ENCODE data around the gene SMURF1. TPM values are rescaled to one million over a fixed set of nuclear protein-coding genes. Genes with fewer than 3 reads are reported as not detected.
"Not testable (repeated sequence)": the region's sequence is repeated elsewhere in the genome, so short reads cannot be mapped to it uniquely, and the experiment has no call there.

SMURF1 gene
- polyA plus RNA-seq, 4 donors: 15.7 to 18.4 (median 16.4) TPM

GRCh38 chr7:99123571-99124033, 20.3 kb downstream of the SMURF1 start:
- no peak for DNase-seq (ENCODE audit: low read depth in 4 of 4, low spot score in 3 of 4)

DNA sequence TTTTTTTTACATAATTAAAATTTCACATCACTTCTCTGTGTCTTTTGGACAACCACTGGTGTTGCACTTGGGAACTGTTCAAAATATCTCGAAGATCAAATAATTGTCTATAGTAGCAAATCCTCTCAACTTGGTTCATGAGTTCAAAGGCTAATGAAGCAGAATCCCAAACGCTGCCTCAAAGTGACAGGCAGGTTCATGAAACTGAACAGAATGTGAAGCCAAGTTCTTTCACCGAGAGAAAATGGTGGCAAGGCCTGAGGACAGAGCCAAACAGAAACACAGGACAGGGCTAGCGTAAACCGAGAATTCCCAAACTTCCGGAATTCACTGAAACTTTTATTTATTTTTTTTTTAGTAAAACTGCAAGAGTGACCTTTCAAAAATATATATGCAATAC, 21.1 kb downstream of the SMURF1 start:
- DNase-seq (ENCODE audit: low read depth in 4 of 4, low spot score in 3 of 4): no peak

DNA sequence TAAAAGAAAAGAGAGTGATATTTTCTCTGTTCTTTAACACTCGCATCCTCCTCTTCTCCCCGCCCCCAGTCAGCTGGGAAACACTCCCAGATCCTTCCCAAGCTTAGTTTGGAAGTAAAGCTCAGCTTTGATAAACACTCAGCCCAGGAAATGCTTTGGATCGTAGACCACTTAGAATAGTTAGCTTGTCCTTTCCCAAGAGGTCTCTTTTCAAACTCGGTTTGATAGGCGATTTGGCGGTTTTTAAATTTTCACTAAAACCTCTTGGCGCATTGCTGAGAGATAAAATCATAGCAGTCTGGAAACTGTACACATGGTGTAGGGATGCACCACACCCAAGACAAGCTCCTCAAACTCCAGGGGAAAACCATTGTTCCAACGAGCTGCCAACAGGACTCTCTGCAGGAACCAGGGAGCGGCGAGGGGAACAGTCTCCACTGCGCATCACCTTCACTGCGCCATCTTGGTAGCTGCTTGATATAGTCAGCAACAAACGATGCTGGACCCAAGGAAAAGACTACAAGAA, 22.3 kb downstream of the SMURF1 start:
- DNase-seq (ENCODE audit: low read depth in 4 of 4, low spot score in 3 of 4): no peak

DNA sequence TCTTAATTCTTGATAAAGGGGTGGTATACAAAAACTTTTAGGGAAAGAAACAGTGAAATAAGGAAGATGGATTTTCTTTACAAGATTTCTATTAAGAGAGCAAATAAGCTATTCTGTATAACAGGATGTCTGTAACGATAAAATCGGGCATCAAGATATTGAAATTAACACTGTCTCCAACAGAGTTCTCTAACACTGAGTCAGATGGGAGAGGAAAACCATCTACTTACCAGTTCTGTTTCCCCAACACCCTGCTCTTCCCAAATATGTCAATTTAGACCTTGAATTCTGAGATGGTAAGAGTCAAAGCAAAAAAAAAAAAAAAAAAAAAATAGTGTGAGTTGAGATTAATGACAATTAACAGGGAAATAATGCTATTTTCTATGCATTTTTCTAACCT, 23.0 kb downstream of the SMURF1 start:
- DNase-seq (ENCODE audit: low read depth in 4 of 4, low spot score in 3 of 4): no peak

GRCh38 chr7:99120501-99120900, 23.4 kb downstream of the SMURF1 start:
- DNase-seq (ENCODE audit: low read depth in 4 of 4, low spot score in 3 of 4): no peak

DNA sequence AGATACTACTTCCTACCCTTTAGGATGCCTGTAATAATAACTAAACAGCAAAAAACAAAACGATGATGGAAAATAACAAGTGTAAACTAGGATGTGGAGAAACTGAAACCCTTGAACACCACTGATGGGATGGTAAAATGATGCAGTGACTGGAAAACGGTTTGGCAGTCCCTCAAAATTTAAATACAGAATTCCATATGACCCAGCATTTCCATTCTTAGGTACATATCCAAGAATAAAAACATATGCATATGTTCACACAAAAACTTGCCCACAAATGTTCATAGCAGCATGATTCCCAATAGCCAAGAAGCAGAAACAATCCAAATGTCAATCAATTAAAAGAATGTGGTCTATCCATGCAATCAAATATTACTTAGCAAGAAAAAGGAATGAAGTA, 25.8 kb downstream of the SMURF1 start:
- no peak for DNase-seq (ENCODE audit: low read depth in 4 of 4, low spot score in 3 of 4)

- DNase-seq (ENCODE audit: low read depth in 4 of 4, low spot score in 3 of 4): no peak
Observed at GRCh38 chr7:99116144-99116543, 27.8 kb downstream of the SMURF1 start.

- DNase-seq (ENCODE audit: low read depth in 4 of 4, low spot score in 3 of 4): no peak
Observed at GRCh38 chr7:99115379-99115778, 28.5 kb downstream of the SMURF1 start.

DNA sequence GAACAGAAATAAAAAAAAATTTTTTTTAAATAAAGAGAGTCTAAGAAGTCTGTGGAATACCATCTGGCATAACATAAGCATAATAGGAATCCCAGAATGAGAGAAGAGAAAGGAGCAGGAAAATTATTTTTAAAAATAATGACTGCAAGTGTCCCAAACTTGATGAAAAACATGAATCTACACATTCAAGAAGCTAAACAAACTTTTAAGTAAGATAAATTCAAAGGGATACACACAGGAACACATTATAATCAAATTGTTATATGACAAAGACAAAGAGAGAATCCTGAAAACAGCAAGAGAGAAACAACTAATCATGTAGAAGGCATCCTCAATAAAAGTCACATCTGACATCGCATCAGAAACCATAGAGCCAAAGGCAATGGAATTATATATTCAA, 30.9 kb downstream of the SMURF1 start:
- DNase-seq (ENCODE audit: low read depth in 4 of 4, low spot score in 3 of 4): no peak

DNA sequence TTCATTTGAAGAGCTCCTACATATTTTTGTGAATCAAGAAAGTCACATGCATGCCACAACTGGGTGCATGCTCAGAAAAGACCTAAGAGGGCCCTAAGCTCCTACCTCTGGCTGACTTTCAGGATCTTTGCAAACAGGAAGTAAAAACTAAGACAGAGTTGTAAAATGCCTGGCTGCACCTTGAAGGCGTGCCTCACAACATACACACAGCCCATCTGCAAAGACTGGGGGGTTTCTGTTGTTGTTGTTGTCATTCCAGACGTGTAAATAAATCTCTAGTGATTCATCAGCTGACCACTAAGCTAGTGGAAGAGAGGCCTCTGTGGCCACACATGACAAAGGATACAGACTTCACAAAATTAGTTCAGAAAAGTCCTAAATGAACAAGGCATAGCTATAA, 31.8 kb downstream of the SMURF1 start:
- DNase-seq (ENCODE audit: low read depth in 4 of 4, low spot score in 3 of 4): no peak

- DNase-seq (ENCODE audit: low read depth in 4 of 4, low spot score in 3 of 4): no peak
Observed at GRCh38 chr7:99111591-99111990, 32.3 kb downstream of the SMURF1 start.

DNA sequence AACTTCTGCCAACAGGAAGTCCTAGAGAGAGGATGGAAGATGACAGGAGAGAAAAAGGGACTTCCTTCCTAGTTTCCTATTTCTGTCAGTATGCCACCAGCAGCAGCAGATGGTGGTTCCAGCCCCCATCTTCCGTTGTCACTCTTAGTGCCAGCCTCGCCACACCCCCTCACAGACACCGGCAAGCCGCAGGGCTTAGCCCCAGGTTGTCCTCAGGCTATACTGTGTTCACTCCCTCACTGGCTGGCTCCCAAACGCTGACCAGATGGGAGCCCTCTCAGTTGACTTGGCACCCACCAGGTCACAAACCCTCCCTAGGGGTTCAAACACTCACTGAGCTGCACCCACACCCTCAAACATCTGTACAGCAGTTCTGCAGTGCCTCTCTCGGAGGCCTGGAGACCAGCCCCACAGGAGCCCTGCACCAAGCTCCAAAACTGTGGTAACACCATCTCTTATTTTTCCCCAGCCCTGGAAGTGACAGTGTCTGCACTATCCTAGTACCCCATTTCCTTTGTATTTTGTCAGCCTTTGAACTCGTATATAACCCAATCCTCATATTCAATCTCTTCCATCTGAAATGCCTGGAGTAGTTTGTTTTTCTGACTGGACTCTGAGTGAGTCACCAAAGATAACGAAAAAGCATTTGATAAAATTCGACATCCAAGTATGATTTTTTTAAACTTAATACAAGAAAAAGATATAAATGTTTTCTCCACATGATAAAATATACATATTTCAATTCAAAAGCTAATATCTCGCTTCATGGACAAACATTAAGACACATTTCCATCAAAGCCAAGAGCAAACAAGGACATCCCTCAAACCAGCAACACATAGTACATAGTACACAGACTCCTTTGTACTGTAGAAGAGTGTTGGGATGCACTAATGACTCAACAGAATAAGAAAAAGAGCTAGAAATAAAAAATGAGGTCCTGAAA, 34.5 kb downstream of the SMURF1 start:
- no peak for DNase-seq (ENCODE audit: low read depth in 4 of 4, low spot score in 3 of 4)

- DNase-seq (ENCODE audit: low read depth in 4 of 4, low spot score in 3 of 4): no peak
Observed at GRCh38 chr7:99108613-99109012, 35.3 kb downstream of the SMURF1 start.

- no peak for DNase-seq (ENCODE audit: low read depth in 4 of 4, low spot score in 3 of 4)
Observed at GRCh38 chr7:99106821-99107241, 37.1 kb downstream of the SMURF1 start.

- DNase-seq (ENCODE audit: low read depth in 4 of 4, low spot score in 3 of 4): no peak
Observed at GRCh38 chr7:99106411-99106810, 37.5 kb downstream of the SMURF1 start.

DNA sequence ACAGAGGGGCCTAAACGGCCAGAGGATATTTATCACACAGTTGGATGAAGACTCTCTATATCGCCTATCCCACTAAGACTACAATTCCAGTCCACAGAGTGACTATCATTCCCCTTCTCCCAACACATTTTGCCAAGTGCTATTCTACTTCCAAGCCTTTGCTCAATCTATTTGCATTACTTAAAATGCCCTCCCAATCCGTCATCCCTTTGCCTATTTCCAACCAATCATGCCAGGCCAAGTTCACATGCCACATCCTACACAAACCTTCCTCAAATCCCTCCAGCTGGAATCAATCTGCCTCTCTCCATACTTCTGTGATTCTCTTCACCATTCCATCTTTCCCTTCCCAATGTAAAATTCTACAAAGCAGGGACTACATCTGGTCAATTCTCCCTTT, 38.2 kb downstream of the SMURF1 start:
- DNase-seq (ENCODE audit: low read depth in 4 of 4, low spot score in 3 of 4): no peak

DNA sequence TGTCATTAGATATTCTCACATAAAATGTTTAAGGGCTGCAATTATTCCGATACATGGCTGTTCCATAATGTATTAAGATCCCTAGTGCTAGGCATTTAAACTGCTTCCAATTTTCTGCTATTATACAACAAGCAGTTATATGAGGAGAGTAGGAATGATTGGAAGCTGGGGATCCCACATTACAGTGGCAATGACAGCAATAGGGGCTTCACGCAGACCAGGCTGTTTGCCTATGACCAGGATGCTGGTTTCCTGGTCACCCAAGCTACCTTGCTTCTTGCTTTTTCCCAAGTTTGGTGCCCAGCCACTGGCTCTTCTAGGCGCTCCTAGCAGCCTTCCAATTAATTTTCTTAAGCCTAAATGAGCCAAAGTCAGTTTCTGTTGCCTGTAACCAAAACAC, 39.3 kb downstream of the SMURF1 start:
- no peak for DNase-seq (ENCODE audit: low read depth in 4 of 4, low spot score in 3 of 4)

DNA sequence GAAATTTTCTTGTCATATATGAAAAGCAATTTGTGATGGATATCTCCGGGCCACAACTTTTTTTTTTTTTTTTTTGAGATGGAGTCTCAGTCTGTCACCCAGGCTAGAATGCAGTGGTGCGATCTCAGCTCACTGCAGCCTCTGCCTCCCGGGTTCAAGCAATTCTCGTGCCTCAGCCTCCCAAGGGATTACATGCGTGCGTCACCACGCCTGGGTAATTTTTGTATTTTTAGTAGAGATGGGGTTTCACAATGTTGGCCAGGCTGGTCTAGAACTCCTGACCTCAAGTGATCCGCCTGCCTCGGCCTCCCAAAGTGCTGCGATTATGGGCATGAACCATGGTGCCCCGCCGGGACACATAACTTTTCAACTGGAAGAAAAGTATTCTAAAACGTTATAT, 40.1 kb downstream of the SMURF1 start:
- not testable (repeated sequence) for DNase-seq (ENCODE audit: low read depth in 4 of 4, low spot score in 3 of 4)

DNA sequence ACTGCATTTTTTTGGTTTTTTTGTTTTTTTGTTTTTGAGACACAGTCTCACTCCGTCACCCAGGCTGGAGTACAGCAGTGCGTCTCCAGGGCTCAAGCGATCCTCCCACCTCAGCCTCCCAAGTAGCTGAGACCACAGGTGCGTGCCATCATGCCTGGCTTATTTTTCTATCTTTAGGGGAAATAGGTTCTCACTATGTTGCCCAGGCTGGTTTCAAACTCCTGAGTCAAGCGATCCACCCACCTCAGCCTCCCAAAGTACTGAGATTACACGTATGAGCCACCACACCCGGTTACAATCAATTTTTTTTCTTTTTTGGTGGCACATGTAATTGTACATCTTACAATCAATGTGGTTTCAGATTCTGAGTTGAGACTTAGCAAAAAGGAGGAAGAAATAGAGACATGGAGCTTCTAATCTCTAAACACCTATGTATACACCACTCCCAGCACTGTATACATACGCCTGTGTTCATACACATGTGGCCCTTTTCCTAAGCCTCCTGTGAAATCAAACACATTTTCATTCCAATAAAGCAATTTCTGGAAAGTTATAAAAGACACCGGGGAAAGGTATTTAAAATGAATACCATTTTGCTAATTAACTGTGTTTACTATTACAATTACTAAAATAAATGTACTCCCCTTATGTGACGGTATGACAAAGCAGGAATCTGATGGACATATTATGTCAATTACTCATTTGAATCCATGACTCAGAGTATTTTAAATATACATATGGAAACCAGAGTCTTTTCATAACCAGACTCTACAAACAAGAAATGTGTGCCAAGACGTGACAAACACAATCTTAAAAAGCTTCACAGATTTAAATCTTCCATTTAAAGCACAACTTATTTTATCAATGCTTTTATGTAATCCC, 40.9 kb downstream of the SMURF1 start:
- DNase-seq (ENCODE audit: low read depth in 4 of 4, low spot score in 3 of 4): no peak

DNA sequence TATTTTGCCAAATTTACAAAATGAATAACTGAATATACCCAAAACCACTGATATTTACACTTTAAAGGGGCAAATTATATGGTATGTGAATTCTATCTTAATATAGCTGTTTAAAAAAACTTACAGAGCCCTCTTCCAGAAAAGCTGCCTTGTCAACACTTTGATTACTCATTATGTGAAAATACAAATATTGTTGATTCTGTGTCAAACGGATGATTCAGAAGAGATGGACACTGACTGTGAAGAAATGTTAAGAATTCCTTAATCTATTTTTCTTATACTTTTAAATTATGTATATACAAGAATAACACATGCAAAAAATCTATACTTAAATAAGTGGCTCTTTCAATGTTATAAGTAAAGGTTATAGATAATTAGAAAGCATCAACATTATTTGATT, 41.5 kb downstream of the SMURF1 start:
- DNase-seq (ENCODE audit: low read depth in 4 of 4, low spot score in 3 of 4): no peak

- not testable (repeated sequence) for DNase-seq (ENCODE audit: low read depth in 4 of 4, low spot score in 3 of 4)
Observed at GRCh38 chr7:99101516-99101915, 42.4 kb downstream of the SMURF1 start.

Data from right renal pelvis (tissue), 4 donors.